Caco-2 (cell line): ENCODE results near the gene FARSB. TPM values are rescaled to one million over a fixed set of nuclear protein-coding genes. Genes with fewer than 3 reads are reported as not detected.

Experiments
- Bru-seq: library from RNA; stranded (reverse); fragments of 400-500 nt; gene quantifications from one replicate; lab custom pipeline; 2021; lab: Mats Ljungman, UMichigan
- BruChase-seq, 2 experiments: library from RNA; stranded (reverse); fragments of 400-500 nt; gene quantifications; one replicate each; lab custom pipeline; 2021; lab: Mats Ljungman, UMichigan
- BruUV-seq: library from RNA; stranded (reverse); fragments of 400-500 nt; replicated peaks from 2 replicates; lab custom pipeline; 2021; lab: Mats Ljungman, UMichigan
- CTCF ChIA-PET: fragments of 300-600 bp; sonication (Branson Sonifier 250); formaldehyde crosslinking; loops from one replicate; lab custom pipeline; 2022; ENCODE audit warnings: antibody characterized with exemption; lab: Charles Lee
- POLR2A ChIA-PET: fragments of 300-600 bp; sonication (Branson Sonifier 250); formaldehyde crosslinking; loops from one replicate; lab custom pipeline; 2022; ENCODE audit warnings: antibody characterized with exemption; lab: Charles Lee
- DNase-seq, 2 experiments: peaks; one replicate each; pipeline versions ENCODE4 v3.0.0 to v3.0.0-alpha.2; 2020 to 2022
- H3K27me3 ChIP-seq: replicated peaks from 2 replicates; pipeline ENCODE4 v1.6.0; 2011; ENCODE audit warnings: low read length; ENCODE audit not compliant: control insufficient read depth, insufficient read depth
- H3K36me3 ChIP-seq: 2 replicates; pipeline ENCODE4 v1.5.1; 2011; ENCODE audit warnings: low read length; ENCODE audit not compliant: control insufficient read depth, insufficient read depth
- H3K4me1 ChIP-seq: fragments of 250-450 bp; sonication (Bioruptor Pico); 2 replicates; pipeline ENCODE4 v1.5.1; 2020; ENCODE audit warnings: mild to moderate bottlenecking
- H3K4me3 ChIP-seq: 2 replicates; pipeline ENCODE4 v1.5.1; 2011; ENCODE audit warnings: low read depth, mild to moderate bottlenecking, control low read depth, low read length
- H3K9me3 ChIP-seq: fragments of 250-450 bp; sonication (Bioruptor Pico); 2 replicates; pipeline ENCODE4 v1.5.1; 2020; ENCODE audit warnings: mild to moderate bottlenecking, moderate library complexity
- H3K27ac Mint-ChIP-seq: one replicate; pipeline ENCODE4 v1.8.0; 2022; ENCODE audit warnings: mixed read lengths; ENCODE audit not compliant: unreplicated experiment
- H3K27me3 Mint-ChIP-seq: one replicate; pipeline ENCODE4 v1.8.0; 2022; ENCODE audit warnings: mixed read lengths; ENCODE audit not compliant: insufficient read depth, unreplicated experiment
- H3K36me3 Mint-ChIP-seq: one replicate; pipeline ENCODE4 v1.8.0; 2022; ENCODE audit warnings: mild to moderate bottlenecking, mixed read lengths; ENCODE audit not compliant: insufficient read depth, unreplicated experiment
- H3K4me1 Mint-ChIP-seq: one replicate; pipeline ENCODE4 v1.8.0; 2022; ENCODE audit warnings: low read depth, mixed read lengths; ENCODE audit not compliant: unreplicated experiment
- H3K4me3 Mint-ChIP-seq: one replicate; pipeline ENCODE4 v1.8.0; 2022; ENCODE audit warnings: mild to moderate bottlenecking, moderate library complexity, mixed read lengths; ENCODE audit not compliant: unreplicated experiment
- H3K9me3 Mint-ChIP-seq: one replicate; pipeline ENCODE4 v1.8.0; 2022; ENCODE audit warnings: mixed read lengths; ENCODE audit not compliant: unreplicated experiment
- intact Hi-C: fragments of 100-400 bp; cut with micrococcal nuclease; formaldehyde crosslinking; loops from one replicate; pipeline ENCODE4 v1.10.0; 2022; ENCODE audit not compliant: unreplicated experiment
- long read RNA-seq: library from polyadenylated mRNA; stranded (forward); transcript quantifications from one replicate; pipeline ENCODE4 v2.0.0, GENCODE V29; 2022
- total RNA-seq: library from RNA; stranded (reverse); gene quantifications from 2 replicates; pipeline ENCODE4 v1.2.3, GENCODE V29; 2022
- TF ChIP-seq, protein P1 (sequence below), 2 experiments: fragments of 200-600 bp in 1 of 2; IDR thresholded peaks; 1 replicate in 1 of 2; 2 replicates in 1 of 2; pipeline versions ENCODE4 v1.5.1 to v1.8.0; 2011 to 2022; ENCODE audit warnings: antibody characterized with exemption in 1 of 2, control low read depth in 1 of 2, inconsistent platforms in 1 of 2, low read depth in 1 of 2, low read length in 1 of 2, mild to moderate bottlenecking in 1 of 2, moderate library complexity in 1 of 2; ENCODE audit not compliant: insufficient read depth in 1 of 2, severe bottlenecking in 1 of 2, unreplicated experiment in 1 of 2

The FARSB gene
- total RNA-seq (48.9 and 50.9 TPM in 2 replicates), Bru-seq, nascent RNA (percentile 93 among the genes with signal in this experiment), BruChase-seq, experiment 1, labeled RNA remaining after a 2-hour chase (percentile 87 among the genes with signal in this experiment), BruChase-seq, experiment 2, labeled RNA remaining after a 6-hour chase (percentile 88 among the genes with signal in this experiment)
- long read RNA-seq, transcript FARSB-201 (17 exons, 3,369 nt) = major isoform, 239 of 278 reads
- long read RNA-seq, partial matches to known transcripts = 4 of 278 reads
- long read RNA-seq, other reads (novel, unspliced or antisense) = 35 of 278 reads

DNA sequence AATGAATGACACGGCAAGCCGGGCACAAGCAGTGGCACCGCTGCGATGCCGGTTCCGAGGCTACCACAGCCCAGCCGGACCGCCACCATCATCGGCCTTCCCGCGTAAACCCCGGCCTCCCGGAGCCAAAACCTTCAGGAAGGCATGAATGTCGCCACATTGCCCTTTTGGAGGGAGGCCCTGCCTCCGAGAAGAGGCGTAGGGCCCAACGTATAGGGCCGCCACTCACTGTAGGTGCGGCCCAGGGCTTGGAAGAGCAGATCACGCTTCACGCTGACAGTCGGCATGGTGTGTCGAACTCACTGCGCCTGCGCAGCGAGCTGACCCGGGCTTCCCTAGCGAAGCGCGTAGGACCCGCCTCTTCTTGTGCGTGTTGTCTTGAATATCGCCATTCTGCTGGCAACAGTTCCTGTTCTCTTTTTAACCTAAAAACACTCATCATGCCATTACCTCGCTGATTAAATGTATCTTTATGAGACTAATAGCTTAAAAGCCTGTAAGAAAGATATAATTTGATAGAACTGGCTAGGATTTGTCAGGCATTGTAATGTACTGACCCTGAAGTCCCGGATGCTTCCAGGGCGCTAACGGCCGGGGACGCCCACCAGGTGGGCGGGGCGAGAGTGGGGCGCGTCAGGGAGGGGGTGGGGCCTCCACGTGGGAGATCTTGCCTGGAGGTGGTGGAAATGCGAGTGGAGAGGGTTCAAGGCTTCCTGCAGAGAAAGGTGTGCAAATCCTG is at the start of gene FARSB:
Gene FARSB (minus strand): TSS at position 306 of the 739 bp plus-strand sequence. CDS start 19 bp downstream, at position 287.
- Histone ChIP-seq H3K4me3 (peak within 1 kb of the TSS; percentile 96), H3K9me3 (no peaks in the 10 kb centered on the region), H3K4me1 (peaks cover 5% of the 10 kb centered on the region; the same call in 1 of the 2 replicates), H3K27me3 (no peaks in the 10 kb centered on the region), H3K36me3 (no peaks in the 10 kb centered on the region)
- POLR2A ChIA-PET = interaction anchor here (0.6 kb wide), 1 partner anchor 15 kb away, joined by 3 read pairs; no protein-coding TSS in a partner anchor
- peak within 1 kb of the TSS; percentile 95 for H3K27ac Mint-ChIP-seq
- DNase-seq = peak; percentile 97 to 98
- peaks cover 18% of the 10 kb centered on the region for H3K36me3 Mint-ChIP-seq
- intact Hi-C loops = loop anchor here (1.0 kb wide), 3 partner anchors 15 to 1181 kb away; partner anchors contain the start of genes AP1S3 and MOGAT1
- no peaks in the 10 kb centered on the region for H3K9me3 Mint-ChIP-seq
- peaks cover 13% of the 10 kb centered on the region for H3K4me1 Mint-ChIP-seq
- CTCF ChIA-PET = no interaction called here
- BruUV-seq = no TSS peak
- peak within 1 kb of the TSS; percentile 92 for H3K4me3 Mint-ChIP-seq
- TF ChIP-seq, protein P1, sequence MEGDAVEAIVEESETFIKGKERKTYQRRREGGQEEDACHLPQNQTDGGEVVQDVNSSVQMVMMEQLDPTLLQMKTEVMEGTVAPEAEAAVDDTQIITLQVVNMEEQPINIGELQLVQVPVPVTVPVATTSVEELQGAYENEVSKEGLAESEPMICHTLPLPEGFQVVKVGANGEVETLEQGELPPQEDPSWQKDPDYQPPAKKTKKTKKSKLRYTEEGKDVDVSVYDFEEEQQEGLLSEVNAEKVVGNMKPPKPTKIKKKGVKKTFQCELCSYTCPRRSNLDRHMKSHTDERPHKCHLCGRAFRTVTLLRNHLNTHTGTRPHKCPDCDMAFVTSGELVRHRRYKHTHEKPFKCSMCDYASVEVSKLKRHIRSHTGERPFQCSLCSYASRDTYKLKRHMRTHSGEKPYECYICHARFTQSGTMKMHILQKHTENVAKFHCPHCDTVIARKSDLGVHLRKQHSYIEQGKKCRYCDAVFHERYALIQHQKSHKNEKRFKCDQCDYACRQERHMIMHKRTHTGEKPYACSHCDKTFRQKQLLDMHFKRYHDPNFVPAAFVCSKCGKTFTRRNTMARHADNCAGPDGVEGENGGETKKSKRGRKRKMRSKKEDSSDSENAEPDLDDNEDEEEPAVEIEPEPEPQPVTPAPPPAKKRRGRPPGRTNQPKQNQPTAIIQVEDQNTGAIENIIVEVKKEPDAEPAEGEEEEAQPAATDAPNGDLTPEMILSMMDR (IDR thresholded peaks at IDR 0.05; ENCODE audit: insufficient read depth in 1 of 2, low read depth in 1 of 2, low read length in 1 of 2, severe bottlenecking in 1 of 2, unreplicated experiment in 1 of 2) = no peak
- H3K27me3 Mint-ChIP-seq = no peaks in the 10 kb centered on the region

DNA sequence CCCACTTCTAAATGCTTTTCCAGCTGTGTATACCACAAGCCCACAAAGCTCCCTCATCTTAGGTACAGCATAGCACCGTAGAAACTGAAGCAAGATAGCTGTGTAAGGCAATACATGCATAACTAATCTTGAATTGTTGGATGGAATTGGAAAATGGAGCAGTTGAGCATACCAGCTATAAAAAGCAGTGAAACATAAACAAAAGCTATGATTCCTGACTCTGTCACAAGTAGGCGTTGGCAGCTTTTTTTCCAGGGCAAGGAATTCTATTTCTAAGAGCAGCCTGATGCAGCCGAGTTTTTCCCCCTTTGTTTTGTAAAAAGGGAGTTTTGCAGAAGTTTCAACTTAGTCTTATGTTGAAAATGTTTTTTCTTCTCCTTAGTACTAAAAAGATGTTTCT is 48.0 kb upstream of the FARSB start:
- Histone ChIP-seq H3K27me3 (no peaks in the 10 kb centered on the region), H3K9me3 (no peaks in the 10 kb centered on the region), H3K4me3 (no peak overlapping the region), H3K36me3 (no peaks in the 10 kb centered on the region), H3K4me1 (peaks cover 15% of the 10 kb centered on the region)
- Mint-ChIP-seq H3K36me3 (peaks cover 4% of the 10 kb centered on the region), H3K9me3 (no peaks in the 10 kb centered on the region), H3K27ac (no peak overlapping the region), H3K27me3 (no peaks in the 10 kb centered on the region), H3K4me1 (peaks cover 8% of the 10 kb centered on the region), H3K4me3 (no peak overlapping the region)
- POLR2A ChIA-PET = interaction anchor here (0.5 kb wide), 1 partner anchor 174 kb away, joined by 3 read pairs; no protein-coding TSS in a partner anchor
- intact Hi-C loops = no loop called here
- no peak for DNase-seq
- TF ChIP-seq, protein P1 (IDR thresholded peaks at IDR 0.05; ENCODE audit: insufficient read depth in 1 of 2, low read depth in 1 of 2, low read length in 1 of 2, severe bottlenecking in 1 of 2, unreplicated experiment in 1 of 2) = no peak
- no TSS peak for BruUV-seq
- CTCF ChIA-PET = interaction anchor here (1.5 kb wide), 1 partner anchor 13 kb away, joined by 3 read pairs; no protein-coding TSS in a partner anchor

DNA sequence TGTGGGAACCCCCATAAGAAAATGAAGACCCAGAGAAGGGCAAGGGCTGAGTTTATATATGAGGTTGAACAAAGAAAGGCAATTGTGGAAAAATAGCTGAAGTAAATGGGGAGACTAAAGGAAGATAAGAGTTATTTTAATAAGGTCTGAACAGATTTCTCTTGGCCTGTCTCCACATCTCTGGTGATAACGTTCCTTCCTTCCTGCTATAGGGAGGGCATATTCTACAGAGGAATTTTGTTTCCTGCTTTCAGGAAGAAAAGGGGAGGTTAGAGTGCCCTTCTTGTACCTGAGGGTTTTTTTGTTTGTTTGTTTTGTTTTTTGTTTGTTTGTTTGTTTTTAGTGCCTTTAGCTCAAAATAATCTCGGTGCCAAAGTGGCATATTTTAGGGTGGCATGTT is 47.2 kb upstream of the FARSB start:
- Mint-ChIP-seq H3K27me3 (no peaks in the 10 kb centered on the region), H3K36me3 (peaks cover 2% of the 10 kb centered on the region), H3K4me1 (peaks cover 7% of the 10 kb centered on the region), H3K9me3 (no peaks in the 10 kb centered on the region), H3K4me3 (no peak overlapping the region), H3K27ac (no peak overlapping the region)
- intact Hi-C loops = no loop called here
- no peak overlapping the region for H3K4me3 ChIP-seq
- H3K4me1 ChIP-seq = peaks cover 7% of the 10 kb centered on the region
- no peaks in the 10 kb centered on the region for H3K9me3 ChIP-seq
- DNase-seq = no peak
- BruUV-seq = no TSS peak
- ChIA-PET CTCF (interaction anchor here (1.5 kb wide), 1 partner anchor 13 kb away, joined by 3 read pairs; no protein-coding TSS in a partner anchor), POLR2A (no interaction called here)
- TF ChIP-seq, protein P1 (IDR thresholded peaks at IDR 0.05; ENCODE audit: insufficient read depth in 1 of 2, low read depth in 1 of 2, low read length in 1 of 2, severe bottlenecking in 1 of 2, unreplicated experiment in 1 of 2) = no peak
- H3K36me3 ChIP-seq = no peaks in the 10 kb centered on the region
- no peaks in the 10 kb centered on the region for H3K27me3 ChIP-seq
